Esophagus muscularis mucosa (tissue), 4 donors: ENCODE results near the gene MAP3K1. TPM values are rescaled to one million over a fixed set of nuclear protein-coding genes. Genes with fewer than 3 reads are reported as not detected.
"Not testable (repeated sequence)": the region's sequence is repeated elsewhere in the genome, so short reads cannot be mapped to it uniquely, and the experiment has no call there.

Experiments used
- DNase-seq: peaks from one replicate; pipeline ENCODE4 v3.0.0-alpha.2; 2017; ENCODE audit errors: extremely low spot score
- H3K27ac ChIP-seq, 4 donors: fragments of 200-600 bp; sonication (generic); replicated peaks in 1 of 4; 1 replicate in 3 of 4; 2 replicates in 1 of 4; pipeline ENCODE4 v1.5.1; 2016 to 2019; ENCODE audit warnings: mild to moderate bottlenecking in 1 of 4
- H3K27me3 ChIP-seq, 4 donors: fragments of 200-600 bp; sonication (generic); one replicate each; pipeline versions ENCODE4 v1.5.1 to v1.6.0; 2016 to 2019
- H3K36me3 ChIP-seq, 4 donors: fragments of 200-600 bp; sonication (generic); one replicate each; pipeline ENCODE4 v1.5.1; 2016 to 2019
- H3K4me1 ChIP-seq, 4 donors: fragments of 200-600 bp; sonication (generic); one replicate each; pipeline ENCODE4 v1.5.1; 2016 to 2019
- H3K4me3 ChIP-seq, 4 donors: fragments of 200-600 bp; sonication (generic); 1 replicate in 2 of 4; 2 replicates in 2 of 4; pipeline ENCODE4 v1.5.1; 2016 to 2019; ENCODE audit warnings: mild to moderate bottlenecking in 4 of 4, moderate library complexity in 1 of 4
- H3K9me3 ChIP-seq, 4 donors: fragments of 200-600 bp; sonication (generic); 1 replicate in 3 of 4; 2 replicates in 1 of 4; pipeline ENCODE4 v1.5.1; 2016 to 2019
- CTCF ChIP-seq, 3 experiments: fragments of 200-600 bp in 2 of 3; fragments of 450-650 bp in 1 of 3; sonication (generic) in 2 of 3; IDR thresholded peaks; one replicate each; pipeline ENCODE4 v1.5.1; 2017 to 2019; ENCODE audit warnings: antibody characterized with exemption in 3 of 3, mild to moderate bottlenecking in 2 of 3, moderate library complexity in 1 of 3
- EP300 ChIP-seq: sonication (generic); formaldehyde crosslinking; IDR thresholded peaks from one replicate; pipeline ENCODE4 v1.6.1; 2017; ENCODE audit warnings: antibody characterized with exemption
- POLR2A ChIP-seq: fragments of 450-650 bp; IDR thresholded peaks from one replicate; pipeline ENCODE4 v1.6.1; 2017; ENCODE audit warnings: antibody characterized with exemption, moderate library complexity, mild to moderate bottlenecking, low read depth
- POLR2AphosphoS5 ChIP-seq, 2 donors: sonication (generic); formaldehyde crosslinking; IDR thresholded peaks; one replicate each; pipeline ENCODE4 v1.6.1; 2017; ENCODE audit warnings: antibody characterized with exemption in 2 of 2
- WGBS: methylation state at CpG from one replicate; pipeline ENCODE4 v1.1.5; 2018; 5-methylcytosine and 5-hydroxymethylcytosine counted together
- intact Hi-C: fragments of 100-400 bp; cut with DNase I; formaldehyde crosslinking; loops from one replicate; pipeline ENCODE4 v1.15.1; 2023
- total RNA-seq, 4 donors: library from RNA; depleted of rRNA; stranded (reverse); fragments of >200 nt; gene quantifications; one replicate each; pipeline versions ENCODE4 v1.1.0 to v1.2.1, GENCODE V29; 2016

The MAP3K1 gene
- total RNA-seq, 4 donors from 2014 or later: 7.2 to 12.3 (median 8.8) TPM

GRCh38 chr5:56818450-56819037, 3.2 kb downstream of the MAP3K1 start:
- intact Hi-C loops: loop anchor here (5.0 kb wide), 1 partner anchor 336 kb away; no protein-coding TSS in a partner anchor
- 56% methylated on average over 3 of the region's 3 CpGs for WGBS
- peak overlapping the region in 2 of 4 donors; percentile 20 to 37 for H3K27ac ChIP-seq
- no peak for TF ChIP-seq CTCF (IDR thresholded peaks at IDR 0.05)
- no peak for TF ChIP-seq EP300
- TF ChIP-seq POLR2AphosphoS5 (IDR thresholded peaks at IDR 0.05): no peak
- no peak for TF ChIP-seq POLR2A
- no peaks in the 10 kb centered on the region for H3K36me3 ChIP-seq
- no peak for DNase-seq
- H3K9me3 ChIP-seq: no peaks in the 10 kb centered on the region
- peaks cover 22 to 57% (median 45%) of the 10 kb centered on the region in 4 donors for H3K4me1 ChIP-seq
- H3K4me3 ChIP-seq: peak overlapping the region; percentile 8 to 36 (median 14)
- H3K27me3 ChIP-seq: no peaks in the 10 kb centered on the region

GRCh38 chr5:56819060-56819881, 3.9 kb downstream of the MAP3K1 start:
- WGBS: 68% methylated on average over 6 of the region's 6 CpGs

GRCh38 chr5:56821868-56822267, 6.5 kb downstream of the MAP3K1 start:
- 92% methylated on average over 5 of the region's 5 CpGs for WGBS
- H3K9me3 ChIP-seq, H3K27me3 ChIP-seq, intact Hi-C loops, DNase-seq, H3K4me3 ChIP-seq, H3K27ac ChIP-seq, H3K36me3 ChIP-seq: not testable (repeated sequence)
- H3K4me1 ChIP-seq: peaks cover 27 to 70% (median 47%) of the 10 kb centered on the region in 4 donors

More at GRCh38 chr5:56819060-56819881, 3.9 kb downstream of the MAP3K1 start:
- Histone ChIP-seq H3K27me3 (no peaks in the 10 kb centered on the region), H3K4me1 (peaks cover 25 to 61% (median 47%) of the 10 kb centered on the region in 4 donors), H3K36me3 (no peaks in the 10 kb centered on the region), H3K27ac (peak overlapping the region in 2 of 4 donors; percentile 20 to 37), H3K4me3 (peak overlapping the region; percentile 8 to 36 (median 14)), H3K9me3 (no peaks in the 10 kb centered on the region)
- intact Hi-C loops: loop anchor here (5.0 kb wide), 1 partner anchor 337 kb away; no protein-coding TSS in a partner anchor
- TF ChIP-seq EP300 (no peak), POLR2AphosphoS5 (IDR thresholded peaks at IDR 0.05) (no peak), CTCF (IDR thresholded peaks at IDR 0.05) (no peak), POLR2A (no peak)
- DNase-seq: no peak

GRCh38 chr5:56822981-56823380, 7.6 kb downstream of the MAP3K1 start:
- no peak overlapping the region for H3K27ac ChIP-seq
- no peak for TF ChIP-seq POLR2A
- no peak for TF ChIP-seq POLR2AphosphoS5 (IDR thresholded peaks at IDR 0.05)
- no peak for TF ChIP-seq CTCF (IDR thresholded peaks at IDR 0.05)
- no peak for TF ChIP-seq EP300
- DNase-seq: no peak
- no peak overlapping the region for H3K4me3 ChIP-seq
- 71% methylated on average over 6 of the region's 6 CpGs for WGBS
- H3K36me3 ChIP-seq: no peaks in the 10 kb centered on the region
- peaks cover 19 to 63% (median 47%) of the 10 kb centered on the region in 4 donors for H3K4me1 ChIP-seq
- intact Hi-C loops: no loop called here
- no peaks in the 10 kb centered on the region for H3K27me3 ChIP-seq
- no peaks in the 10 kb centered on the region for H3K9me3 ChIP-seq

- Histone ChIP-seq H3K4me1 (peaks cover 20 to 60% (median 47%) of the 10 kb centered on the region in 4 donors), H3K27me3 (no peaks in the 10 kb centered on the region), H3K4me3 (no peak overlapping the region), H3K27ac (no peak overlapping the region), H3K36me3 (no peaks in the 10 kb centered on the region), H3K9me3 (no peaks in the 10 kb centered on the region)
- no peak for DNase-seq
- intact Hi-C loops: no loop called here
- TF ChIP-seq POLR2A (no peak), EP300 (no peak), POLR2AphosphoS5 (IDR thresholded peaks at IDR 0.05) (no peak), CTCF (IDR thresholded peaks at IDR 0.05) (no peak)
Observed at GRCh38 chr5:56824019-56824418, 8.7 kb downstream of the MAP3K1 start.
